GM23338 (cell line): ENCODE data around the gene HSD17B7. TPM values are rescaled to one million over a fixed set of nuclear protein-coding genes. Genes with fewer than 3 reads are reported as not detected.

Source experiments
- ATAC-seq: fragments of 200-7000 bp; cut with Tn5 transposase; 3 replicates; pipeline ENCODE4 v1.9.1; 2020
- DNase-seq: peaks from one replicate; pipeline ENCODE4 v3.0.0-alpha.2; 2015; ENCODE audit warnings: low spot score
- H2AFZ ChIP-seq: fragments of 200-600 bp; sonication (generic); 2 replicates; pipeline ENCODE4 v1.8.0; 2016; ENCODE audit warnings: antibody characterized with exemption, mild to moderate bottlenecking, moderate library complexity
- H3F3A ChIP-seq: fragments of 200-600 bp; sonication (generic); replicated peaks from 2 replicates; pipeline ENCODE4 v1.8.0; 2017; ENCODE audit warnings: antibody characterized with exemption, mixed run types, low read depth
- H3K27ac ChIP-seq: fragments of 200-600 bp; sonication (generic); 2 replicates; pipeline ENCODE4 v1.6.1; 2016; ENCODE audit warnings: low read depth
- H3K27me3 ChIP-seq: fragments of 200-600 bp; sonication (generic); 2 replicates; pipeline ENCODE4 v1.8.0; 2016; ENCODE audit warnings: mild to moderate bottlenecking, mixed run types, moderate library complexity; ENCODE audit not compliant: insufficient read depth
- H3K36me3 ChIP-seq: fragments of 200-600 bp; sonication (generic); 2 replicates; pipeline ENCODE4 v1.8.0; 2016; ENCODE audit warnings: mild to moderate bottlenecking; ENCODE audit not compliant: insufficient read depth
- H3K4me1 ChIP-seq: fragments of 200-600 bp; sonication (generic); 2 replicates; pipeline ENCODE4 v1.8.0; 2016; ENCODE audit warnings: mild to moderate bottlenecking, moderate library complexity; ENCODE audit not compliant: insufficient read depth
- H3K4me2 ChIP-seq: fragments of 200-600 bp; sonication (generic); 2 replicates; pipeline ENCODE4 v1.7.1; 2017; ENCODE audit warnings: mixed run types
- H3K4me3 ChIP-seq: fragments of 200-600 bp; sonication (generic); 2 replicates; pipeline ENCODE4 v1.6.1; 2016; ENCODE audit warnings: mixed run types
- H3K79me2 ChIP-seq: fragments of 200-600 bp; sonication (generic); replicated peaks from 2 replicates; pipeline ENCODE4 v1.8.0; 2017; ENCODE audit warnings: mild to moderate bottlenecking; ENCODE audit not compliant: insufficient read depth
- H3K9me2 ChIP-seq: fragments of 200-600 bp; sonication (generic); 2 replicates; pipeline ENCODE4 v1.8.0; 2017; ENCODE audit not compliant: insufficient read depth
- H4K20me1 ChIP-seq: fragments of 200-600 bp; sonication (generic); replicated peaks from 2 replicates; pipeline ENCODE4 v1.8.0; 2017; ENCODE audit warnings: mild to moderate bottlenecking; ENCODE audit not compliant: insufficient read depth
- H3K27ac Mint-ChIP-seq: 2 replicates; pipeline ENCODE4 v1.8.0; 2020; ENCODE audit warnings: inconsistent platforms, mild to moderate bottlenecking, moderate library complexity, mixed read lengths
- H3K27me3 Mint-ChIP-seq: 3 replicates; pipeline ENCODE4 v1.8.0; 2022; ENCODE audit warnings: low read depth, mild to moderate bottlenecking, moderate library complexity, mixed read lengths, inconsistent platforms; ENCODE audit not compliant: insufficient read depth, poor library complexity
- H3K36me3 Mint-ChIP-seq: 3 replicates; pipeline ENCODE4 v1.8.0; 2021; ENCODE audit warnings: low read depth, mild to moderate bottlenecking, inconsistent platforms, moderate library complexity, mixed read lengths
- H3K4me1 Mint-ChIP-seq: 3 replicates; pipeline ENCODE4 v1.8.0; 2020; ENCODE audit warnings: mild to moderate bottlenecking, inconsistent platforms, mixed read lengths
- H3K4me3 Mint-ChIP-seq: 3 replicates; pipeline ENCODE4 v1.8.0; 2021; ENCODE audit warnings: moderate library complexity, mild to moderate bottlenecking, inconsistent platforms, mixed read lengths
- H3K9me3 Mint-ChIP-seq: 3 replicates; pipeline ENCODE4 v1.8.0; 2020; ENCODE audit warnings: moderate library complexity, mild to moderate bottlenecking, inconsistent platforms, mixed read lengths
- EZH2 ChIP-seq: fragments of 200-600 bp; sonication (generic); IDR thresholded peaks from one replicate; pipeline ENCODE4 v1.8.0; 2017; ENCODE audit warnings: antibody characterized with exemption, mild to moderate bottlenecking, low read depth; ENCODE audit not compliant: unreplicated experiment
- JUNB ChIP-seq: IDR thresholded peaks from one replicate; pipeline ENCODE4 v1.6.1; 2016; ENCODE audit warnings: antibody characterized with exemption; ENCODE audit not compliant: unreplicated experiment
- NANOG ChIP-seq: IDR thresholded peaks from 2 replicates; pipeline ENCODE4 v1.6.1; 2016; ENCODE audit warnings: antibody characterized with exemption, borderline replicate concordance
- POLR2AphosphoS5 ChIP-seq: IDR thresholded peaks from 2 replicates; pipeline ENCODE4 v1.6.1; 2016; ENCODE audit warnings: antibody characterized with exemption, low read depth
- REST ChIP-seq: IDR thresholded peaks from one replicate; pipeline ENCODE4 v1.6.1; 2018; ENCODE audit warnings: antibody characterized with exemption; ENCODE audit not compliant: unreplicated experiment
- STAT1 ChIP-seq: IDR thresholded peaks from one replicate; pipeline ENCODE4 v1.6.1; 2016; ENCODE audit warnings: antibody characterized with exemption; ENCODE audit not compliant: unreplicated experiment
- ZNF114 ChIP-seq: fragments of 250-450 bp; sonication (Bioruptor Pico); IDR thresholded peaks from 2 replicates; pipeline ENCODE4 v1.5.0; 2020; ENCODE audit warnings: mild to moderate bottlenecking, moderate library complexity
- ZNF331 ChIP-seq: fragments of 250-450 bp; sonication (Bioruptor Pico); IDR thresholded peaks from 2 replicates; pipeline ENCODE4 v1.5.0; 2020; ENCODE audit warnings: low read depth, mild to moderate bottlenecking, moderate library complexity
- polyA plus RNA-seq: library from polyadenylated mRNA; unstranded; fragments of >200 nt; fragmentation: Nextera tagmentation; extraction: Ambion mirVana; gene quantifications from 2 replicates; pipeline ENCODE4 v1.2.1, GENCODE V29; 2016
- total RNA-seq: library from RNA; depleted of rRNA; stranded (reverse); fragments of >200 nt; shearing (Covaris generic); gene quantifications from 2 replicates; pipeline ENCODE4 v1.2.3, GENCODE V29; 2014
- TF ChIP-seq, protein P1 (sequence below), 2 experiments: fragments of 200-600 bp in 1 of 2; sonication (generic) in 1 of 2; conservative IDR thresholded peaks; 2 replicates each; pipeline versions ENCODE4 v1.5.1 to v1.6.1; 2016 to 2017; ENCODE audit warnings: antibody characterized with exemption in 2 of 2, low read depth in 2 of 2, mild to moderate bottlenecking in 2 of 2, moderate library complexity in 1 of 2
- TF ChIP-seq, protein P2 (sequence below): IDR thresholded peaks from 2 replicates; pipeline ENCODE4 v1.6.1; 2016; ENCODE audit warnings: antibody characterized with exemption

HSD17B7 gene
- total and polyA plus RNA-seq, 2 experiments from 2014 or later, result 30.9 to 31.9 TPM

GRCh38 chr1:162772571-162773154, 17.8 kb upstream of the HSD17B7 start:
- no peaks in the 10 kb centered on the region for H3K9me3 Mint-ChIP-seq
- Histone ChIP-seq H3K9me2 (0 out of 2 replicates have a peak, but pooled peaks cover 3% of the 10 kb centered on the region), H2AFZ (no peak overlapping the region), H3K4me1 (no peaks in the 10 kb centered on the region), H3K79me2 (no peaks in the 10 kb centered on the region), H3K36me3 (no peaks in the 10 kb centered on the region), H4K20me1 (no peaks in the 10 kb centered on the region), H3K27me3 (no peaks in the 10 kb centered on the region), H3F3A (no peaks in the 10 kb centered on the region), H3K27ac (no peak overlapping the region), H3K4me2 (no peak overlapping the region), H3K4me3 (no peak overlapping the region)
- H3K27ac Mint-ChIP-seq, result no peak overlapping the region
- no peaks in the 10 kb centered on the region for H3K27me3 Mint-ChIP-seq
- no peak overlapping the region for H3K4me3 Mint-ChIP-seq
- ATAC-seq (no peak), DNase-seq (no peak)
- TF ChIP-seq EZH2, result no peak
- no peak for TF ChIP-seq ZNF331 (CRISPR knock-in tag)
- TF ChIP-seq, protein P1, sequence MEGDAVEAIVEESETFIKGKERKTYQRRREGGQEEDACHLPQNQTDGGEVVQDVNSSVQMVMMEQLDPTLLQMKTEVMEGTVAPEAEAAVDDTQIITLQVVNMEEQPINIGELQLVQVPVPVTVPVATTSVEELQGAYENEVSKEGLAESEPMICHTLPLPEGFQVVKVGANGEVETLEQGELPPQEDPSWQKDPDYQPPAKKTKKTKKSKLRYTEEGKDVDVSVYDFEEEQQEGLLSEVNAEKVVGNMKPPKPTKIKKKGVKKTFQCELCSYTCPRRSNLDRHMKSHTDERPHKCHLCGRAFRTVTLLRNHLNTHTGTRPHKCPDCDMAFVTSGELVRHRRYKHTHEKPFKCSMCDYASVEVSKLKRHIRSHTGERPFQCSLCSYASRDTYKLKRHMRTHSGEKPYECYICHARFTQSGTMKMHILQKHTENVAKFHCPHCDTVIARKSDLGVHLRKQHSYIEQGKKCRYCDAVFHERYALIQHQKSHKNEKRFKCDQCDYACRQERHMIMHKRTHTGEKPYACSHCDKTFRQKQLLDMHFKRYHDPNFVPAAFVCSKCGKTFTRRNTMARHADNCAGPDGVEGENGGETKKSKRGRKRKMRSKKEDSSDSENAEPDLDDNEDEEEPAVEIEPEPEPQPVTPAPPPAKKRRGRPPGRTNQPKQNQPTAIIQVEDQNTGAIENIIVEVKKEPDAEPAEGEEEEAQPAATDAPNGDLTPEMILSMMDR (conservative IDR thresholded peaks at IDR 0.05; ENCODE audit: low read depth in 2 of 2), result no peak
- no peaks in the 10 kb centered on the region for H3K36me3 Mint-ChIP-seq
- peaks cover 9% of the 10 kb centered on the region for H3K4me1 Mint-ChIP-seq

DNA sequence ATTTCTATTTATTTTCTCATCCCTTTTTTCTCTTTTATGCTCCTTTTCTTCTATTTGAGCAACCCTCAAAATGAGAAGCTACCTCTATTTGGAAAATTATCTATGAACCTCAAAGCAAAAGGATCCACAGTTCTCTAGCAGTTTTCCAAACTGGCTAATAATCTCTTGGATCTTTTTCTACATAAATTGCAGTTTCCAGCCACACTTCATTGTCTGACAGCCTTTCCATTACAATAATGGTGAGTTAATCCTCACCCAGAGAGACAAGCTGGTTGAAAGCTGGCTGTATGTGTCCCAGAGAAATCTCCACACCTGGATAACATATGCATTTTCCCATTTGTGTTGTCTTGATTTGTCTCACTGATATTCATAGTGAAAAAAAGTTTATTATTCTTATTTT, 16.5 kb upstream of the HSD17B7 start:
- no peaks in the 10 kb centered on the region for H3K36me3 ChIP-seq
- H3K27ac Mint-ChIP-seq, result no peak overlapping the region
- H3F3A ChIP-seq, result no peaks in the 10 kb centered on the region
- no peaks in the 10 kb centered on the region for H3K9me3 Mint-ChIP-seq
- H3K4me1 Mint-ChIP-seq, result peaks cover 9% of the 10 kb centered on the region
- no peaks in the 10 kb centered on the region for H3K4me1 ChIP-seq
- H3K27me3 Mint-ChIP-seq, result no peaks in the 10 kb centered on the region
- DNase-seq (no peak), ATAC-seq (no peak; the same call in 2 of the 3 replicates)
- no peak overlapping the region for H3K4me3 Mint-ChIP-seq
- no peak overlapping the region for H3K27ac ChIP-seq
- no peak overlapping the region for H3K4me2 ChIP-seq
- no peaks in the 10 kb centered on the region for H3K9me2 ChIP-seq
- no peaks in the 10 kb centered on the region for H3K79me2 ChIP-seq
- no peaks in the 10 kb centered on the region for H3K36me3 Mint-ChIP-seq
- H2AFZ ChIP-seq, result no peak overlapping the region
- H4K20me1 ChIP-seq, result no peaks in the 10 kb centered on the region
- no peaks in the 10 kb centered on the region for H3K27me3 ChIP-seq
- no peak overlapping the region for H3K4me3 ChIP-seq
- no peak for TF ChIP-seq ZNF114 (CRISPR knock-in tag)
- TF ChIP-seq, protein P2, sequence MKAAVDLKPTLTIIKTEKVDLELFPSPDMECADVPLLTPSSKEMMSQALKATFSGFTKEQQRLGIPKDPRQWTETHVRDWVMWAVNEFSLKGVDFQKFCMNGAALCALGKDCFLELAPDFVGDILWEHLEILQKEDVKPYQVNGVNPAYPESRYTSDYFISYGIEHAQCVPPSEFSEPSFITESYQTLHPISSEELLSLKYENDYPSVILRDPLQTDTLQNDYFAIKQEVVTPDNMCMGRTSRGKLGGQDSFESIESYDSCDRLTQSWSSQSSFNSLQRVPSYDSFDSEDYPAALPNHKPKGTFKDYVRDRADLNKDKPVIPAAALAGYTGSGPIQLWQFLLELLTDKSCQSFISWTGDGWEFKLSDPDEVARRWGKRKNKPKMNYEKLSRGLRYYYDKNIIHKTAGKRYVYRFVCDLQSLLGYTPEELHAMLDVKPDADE, result no peak
- no peak for TF ChIP-seq JUNB
- TF ChIP-seq REST, result no peak
- TF ChIP-seq NANOG, result no peak
- no peak for TF ChIP-seq EZH2
- no peak for TF ChIP-seq STAT1
- TF ChIP-seq POLR2AphosphoS5, result no peak
